GM12878 (cell line): ENCODE data around the gene DAD1. TPM values are rescaled to one million over a fixed set of nuclear protein-coding genes. Genes with fewer than 3 reads are reported as not detected.

ENCODE experiments used
- ATF7 ChIP-seq: fragments of 450-650 bp; IDR thresholded peaks from 2 replicates; pipeline ENCODE4 v1.6.1; 2016; ENCODE audit warnings: low read depth, mild to moderate bottlenecking
- CEBPZ ChIP-seq: fragments of 150-350 bp; IDR thresholded peaks from 2 replicates; pipeline ENCODE4 v1.6.1; 2016; ENCODE audit warnings: low read depth, low read length
- E4F1 ChIP-seq: fragments of 450-650 bp; IDR thresholded peaks from 2 replicates; pipeline ENCODE4 v1.6.1; 2018; ENCODE audit warnings: borderline replicate concordance, mild to moderate bottlenecking; ENCODE audit not compliant: partially characterized antibody
- EED ChIP-seq: sonication (generic); IDR thresholded peaks from 2 replicates; pipeline ENCODE4 v1.6.1; 2016; ENCODE audit warnings: antibody characterized with exemption, low read depth
- EZH2 ChIP-seq: IDR thresholded peaks from 2 replicates; pipeline ENCODE4 v1.6.1; 2012; ENCODE audit warnings: low read depth, mild to moderate bottlenecking, control low read depth, inconsistent platforms, low read length, borderline replicate concordance; ENCODE audit not compliant: control insufficient read depth
- HDGF ChIP-seq: fragments of 450-650 bp; IDR thresholded peaks from 2 replicates; pipeline ENCODE4 v1.6.1; 2016; ENCODE audit warnings: antibody characterized with exemption
- JUNB ChIP-seq: IDR thresholded peaks from 2 replicates; pipeline ENCODE4 v1.6.1; 2016; ENCODE audit warnings: antibody characterized with exemption, mild to moderate bottlenecking
- KAT2A ChIP-seq: conservative IDR thresholded peaks from 2 replicates; pipeline ENCODE4 v1.6.1; 2011; ENCODE audit warnings: low read depth, low read length; ENCODE audit not compliant: control insufficient read depth
- NBN ChIP-seq: fragments of 450-650 bp; IDR thresholded peaks from 2 replicates; pipeline ENCODE4 v1.6.1; 2016
- POLR2A ChIP-seq: IDR thresholded peaks from 2 replicates; pipeline ENCODE4 v1.6.1; 2011; ENCODE audit warnings: low read depth, mild to moderate bottlenecking, low read length
- RELB ChIP-seq: fragments of 450-650 bp; IDR thresholded peaks from 2 replicates; pipeline ENCODE4 v1.6.1; 2017; ENCODE audit warnings: low read depth, mild to moderate bottlenecking, moderate library complexity
- SIX5 ChIP-seq: IDR thresholded peaks from 2 replicates; pipeline ENCODE4 v1.6.1; 2011; ENCODE audit warnings: mild to moderate bottlenecking, low read depth, low read length, moderate library complexity; ENCODE audit not compliant: severe bottlenecking
- TAF1 ChIP-seq: IDR thresholded peaks from 2 replicates; pipeline ENCODE4 v1.6.1; 2011; ENCODE audit warnings: mild to moderate bottlenecking, low read depth, low read length, borderline replicate concordance
- TBL1XR1 ChIP-seq: IDR thresholded peaks from 2 replicates; pipeline ENCODE4 v1.6.1; 2012; ENCODE audit warnings: low read depth, low read length, improper control_type of control experiment
- TCF12 ChIP-seq: IDR thresholded peaks from 2 replicates; pipeline ENCODE4 v1.6.1; 2011; ENCODE audit warnings: low read depth, mild to moderate bottlenecking, low read length
- ZNF384 ChIP-seq: IDR thresholded peaks from 2 replicates; pipeline ENCODE4 v1.6.1; 2012; ENCODE audit warnings: low read depth, mild to moderate bottlenecking, low read length, improper control_type of control experiment, borderline replicate concordance
- ZNF687 ChIP-seq: fragments of 450-650 bp; IDR thresholded peaks from 2 replicates; pipeline ENCODE4 v1.6.1; 2017; ENCODE audit warnings: mild to moderate bottlenecking, moderate library complexity
- polyA plus RNA-seq, 11 experiments: library from polyadenylated mRNA; depleted of rRNA in 4 of 11; unstranded in 6 of 11; stranded (reverse) in 5 of 11; fragments of >200 nt; fragmentation: Nextera tagmentation in 4 of 11; fragmentation: Illumina TruSeq in 1 of 11; extraction: Ambion mirVana in 4 of 11; extraction: Trizol in 1 of 11; gene quantifications; 1 replicate in 1 of 11; 2 replicates in 10 of 11; pipeline versions ENCODE4 v1.2.1 to v1.2.3, GENCODE V29; 2011 to 2016; ENCODE audit warnings: inconsistent platforms in 2 of 11, missing spikeins in 2 of 11, low read depth in 1 of 11
- total RNA-seq, 4 experiments: library from RNA; depleted of rRNA in 3 of 4; stranded (reverse); fragments of >200 nt in 3 of 4; fragmentation: Illumina TruSeq in 1 of 4; extraction: Trizol in 1 of 4; gene quantifications; 2 replicates each; pipeline versions ENCODE4 v1.2.1 to v1.2.3, GENCODE V29; 2013 to 2021
- TF ChIP-seq, protein P1 (sequence below): IDR thresholded peaks from 2 replicates; pipeline ENCODE4 v1.6.1; 2012; ENCODE audit warnings: low read depth, low read length, improper control_type of control experiment

Gene DAD1
- total and polyA plus RNA-seq, 10 of the 15 experiments (the other 5 are each of a cell fraction or from before 2014, with no cell fraction given), result 161 to 920 (median 319) TPM

GRCh38 chr14:22589096-22589839 lies at the start of gene DAD1 (continued):
- TF ChIP-seq ATF7 (peak; percentile 49), TCF12 (0 out of 2 replicates have a peak, but pooled peaks have one; percentile 39), POLR2A (peak; percentile 98), CEBPZ (no peak), SIX5 (peak; percentile 3), TAF1 (peak; percentile 81), EZH2 (no peak), JUNB (no peak), TBL1XR1 (no peak), HDGF (no peak; the same call in 1 of the 2 replicates), E4F1 (peak; percentile 16), EED (no peak), KAT2A (no peak), ZNF384 (no peak), NBN (peak; percentile 32; the same call in 1 of the 2 replicates), ZNF687 (peak; percentile 57), RELB (0 out of 2 replicates have a peak, but pooled peaks have one; percentile 8)
- TF ChIP-seq, protein P1, sequence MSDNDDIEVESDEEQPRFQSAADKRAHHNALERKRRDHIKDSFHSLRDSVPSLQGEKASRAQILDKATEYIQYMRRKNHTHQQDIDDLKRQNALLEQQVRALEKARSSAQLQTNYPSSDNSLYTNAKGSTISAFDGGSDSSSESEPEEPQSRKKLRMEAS, result 0 out of 2 replicates have a peak, but pooled peaks have one; percentile 10
